Ovary (tissue), 3 donors: Measurements from ENCODE around the gene LAMTOR5.

Experiments
- CTCF ChIP-seq, 3 donors: fragments of 450-650 bp in 2 of 3; fragments of 200-600 bp in 1 of 3; IDR thresholded peaks; one replicate each; pipeline versions ENCODE4 v1.5.1 to v1.8.0; 2016 to 2022; ENCODE audit warnings: antibody characterized with exemption in 3 of 3, mild to moderate bottlenecking in 1 of 3
- EP300 ChIP-seq: sonication (generic); formaldehyde crosslinking; IDR thresholded peaks from one replicate; pipeline ENCODE4 v1.6.1; 2017; ENCODE audit warnings: antibody characterized with exemption
- donor health status: DM: no; HTN: no; CAD: no.

GRCh38 chr1:110443451-110443850, 36.0 kb upstream of the LAMTOR5 start:
- no peak for TF ChIP-seq EP300
- no peak for TF ChIP-seq CTCF (IDR thresholded peaks at IDR 0.05)
